GM12878 (cell line): ENCODE measurements around the gene TOGARAM1. TPM values are rescaled to one million over a fixed set of nuclear protein-coding genes. Genes with fewer than 3 reads are reported as not detected.

Experiments used
- ATAC-seq: fragments of 200-7000 bp; cut with Tn5 transposase; 3 replicates; pipeline ENCODE4 v1.9.1; 2020; ENCODE audit warnings: mild to moderate bottlenecking, moderate library complexity
- BruUV-seq: library from RNA; stranded (reverse); fragments of 400-500 nt; replicated peaks from 2 replicates; lab custom pipeline; 2021; lab: Mats Ljungman, UMichigan
- CTCF ChIA-PET: fragments of 300-600 bp; sonication (Branson Sonifier 250); formaldehyde crosslinking; extraction: SDS; loops from one replicate; lab custom pipeline; 2021; ENCODE audit warnings: inconsistent platforms; lab: Yijun Ruan, JAX
- POLR2A ChIA-PET: fragments of 350-600 bp; formaldehyde crosslinking; extraction: SDS; loops from one replicate; lab custom pipeline; 2021; ENCODE audit warnings: inconsistent platforms; lab: Charles Lee
- RAD21 ChIA-PET: fragments of 300-600 bp; sonication (Branson Sonifier 250); formaldehyde crosslinking; loops from one replicate; lab custom pipeline; 2023; ENCODE audit warnings: antibody characterized with exemption; ENCODE audit not compliant: unreplicated experiment; lab: Charles Lee
- SMC1A ChIA-PET: fragments of 300-600 bp; sonication (Branson Sonifier 250); formaldehyde crosslinking; loops from one replicate; lab custom pipeline; 2023; ENCODE audit not compliant: unreplicated experiment, uncharacterized antibody; lab: Charles Lee
- DNase-seq: peaks from one replicate; pipeline ENCODE4 v3.0.0-alpha.2; 2011; ENCODE audit warnings: low read depth, low spot score
- FAIRE-seq: peaks from 3 replicates; lab custom pipeline; 2011; peaks lifted over from hg19 to GRCh38; lab: Jason Lieb, UNC
- H2AFZ ChIP-seq: 2 replicates; pipeline ENCODE4 v1.6.0; 2011; ENCODE audit warnings: low read depth, low read length, control low read depth; ENCODE audit not compliant: control insufficient read depth
- H3K27ac ChIP-seq: 2 replicates; pipeline ENCODE4 v1.5.1; 2011; ENCODE audit warnings: control low read depth; ENCODE audit not compliant: control insufficient read depth, insufficient read depth
- H3K27me3 ChIP-seq, 2 experiments: replicated peaks in 1 of 2; 2 replicates each; pipeline versions ENCODE4 v1.6.0 to v1.6.1; 2011; ENCODE audit warnings: low read length in 1 of 2; ENCODE audit not compliant: control insufficient read depth in 2 of 2, insufficient read depth in 2 of 2
- H3K36me3 ChIP-seq, 2 experiments: 2 replicates each; pipeline ENCODE4 v1.5.1; 2011; ENCODE audit warnings: low read length in 1 of 2; ENCODE audit not compliant: control insufficient read depth in 2 of 2, insufficient read depth in 2 of 2
- H3K4me1 ChIP-seq: 2 replicates; pipeline ENCODE4 v1.6.1; 2011; ENCODE audit warnings: mild to moderate bottlenecking, low read length, moderate library complexity, mixed read lengths; ENCODE audit not compliant: control insufficient read depth, insufficient read depth
- H3K4me2 ChIP-seq: 2 replicates; pipeline ENCODE4 v1.6.0; 2011; ENCODE audit warnings: control low read depth; ENCODE audit not compliant: control insufficient read depth, insufficient read depth
- H3K4me3 ChIP-seq: fragments of 200-600 bp; sonication (generic); 2 replicates; pipeline ENCODE4 v1.5.1; 2016
- H3K79me2 ChIP-seq: 2 replicates; pipeline ENCODE4 v1.6.0; 2011; ENCODE audit warnings: low read length; ENCODE audit not compliant: control insufficient read depth, insufficient read depth
- H3K9ac ChIP-seq: 2 replicates; pipeline ENCODE4 v1.8.0; 2011; ENCODE audit warnings: low read length, control low read depth, mixed read lengths; ENCODE audit not compliant: control insufficient read depth, insufficient read depth
- H3K9me3 ChIP-seq: replicated peaks from 3 replicates; pipeline ENCODE4 v1.5.1; 2011; ENCODE audit warnings: mild to moderate bottlenecking, low read length; ENCODE audit not compliant: control insufficient read depth, insufficient read depth
- H4K20me1 ChIP-seq: 2 replicates; pipeline ENCODE4 v1.6.0; 2011; ENCODE audit not compliant: control insufficient read depth, insufficient read depth
- E2F8 ChIP-seq: fragments of 450-650 bp; IDR thresholded peaks from 2 replicates; pipeline ENCODE4 v1.6.1; 2018; ENCODE audit warnings: mild to moderate bottlenecking, low read depth, moderate library complexity; ENCODE audit not compliant: partially characterized antibody
- HDAC2 ChIP-seq: fragments of 200-600 bp; sonication (generic); IDR thresholded peaks from 2 replicates; pipeline ENCODE4 v1.6.1; 2017
- IRF5 ChIP-seq: fragments of 450-650 bp; IDR thresholded peaks from 2 replicates; pipeline ENCODE4 v1.6.1; 2017; ENCODE audit warnings: borderline replicate concordance
- MAX ChIP-seq: IDR thresholded peaks from 2 replicates; pipeline ENCODE4 v1.6.1; 2012; ENCODE audit warnings: low read depth, low read length, improper control_type of control experiment
- NKRF ChIP-seq: fragments of 450-650 bp; conservative IDR thresholded peaks from 2 replicates; pipeline ENCODE4 v1.6.1; 2017; ENCODE audit warnings: mild to moderate bottlenecking, moderate library complexity
- RAD21 ChIP-seq: IDR thresholded peaks from 2 replicates; pipeline ENCODE4 v1.6.1; 2011; ENCODE audit warnings: mild to moderate bottlenecking, low read depth, low read length, moderate library complexity; ENCODE audit not compliant: insufficient read depth
- USF1 ChIP-seq: IDR thresholded peaks from 2 replicates; pipeline ENCODE4 v1.6.1; 2011; ENCODE audit warnings: borderline replicate concordance, low read depth, mild to moderate bottlenecking, moderate library complexity, mixed read lengths, low read length; ENCODE audit not compliant: insufficient read depth; ENCODE audit errors: extremely low read length
- YY1 ChIP-seq: IDR thresholded peaks from 2 replicates; pipeline ENCODE4 v1.6.1; 2011; ENCODE audit warnings: low read depth, mild to moderate bottlenecking, low read length
- ZBTB4 ChIP-seq: fragments of 450-650 bp; formaldehyde crosslinking; IDR thresholded peaks from 2 replicates; pipeline ENCODE4 v1.4.0; 2022; ENCODE audit warnings: mild to moderate bottlenecking, moderate library complexity
- ZNF274 ChIP-seq: IDR thresholded peaks from one replicate; pipeline ENCODE4 v1.8.0; 2011; ENCODE audit not compliant: insufficient read length, insufficient read depth
- ZNF384 ChIP-seq: IDR thresholded peaks from 2 replicates; pipeline ENCODE4 v1.6.1; 2012; ENCODE audit warnings: low read depth, mild to moderate bottlenecking, low read length, improper control_type of control experiment, borderline replicate concordance
- ZSCAN29 ChIP-seq: fragments of 450-650 bp; IDR thresholded peaks from 2 replicates; pipeline ENCODE4 v1.6.1; 2017; ENCODE audit warnings: mild to moderate bottlenecking, moderate library complexity
- WGBS: methylation state at CpG from one replicate; pipeline ENCODE4 v1.1.6; 2016; ENCODE audit warnings: low lambda C conversion rate; ENCODE audit not compliant: insufficient replicate concordance, insufficient coverage; ENCODE audit errors: missing lambda C conversion rate; 5-methylcytosine and 5-hydroxymethylcytosine counted together
- in situ Hi-C: fragments of 300-500 bp; cut with MboI; formaldehyde crosslinking; loops from 9 replicates; pipeline ENCODE4 v1.14.3; 2018; ENCODE audit warnings: mixed read lengths
- intact Hi-C: fragments of 100-400 bp; cut with micrococcal nuclease; formaldehyde crosslinking; loops from one replicate; pipeline ENCODE4 v1.14.2; 2022; ENCODE audit not compliant: unreplicated experiment
- polyA plus RNA-seq, 11 experiments: library from polyadenylated mRNA; depleted of rRNA in 4 of 11; unstranded in 6 of 11; stranded (reverse) in 5 of 11; fragments of >200 nt; fragmentation: Nextera tagmentation in 4 of 11; fragmentation: Illumina TruSeq in 1 of 11; extraction: Ambion mirVana in 4 of 11; extraction: Trizol in 1 of 11; gene quantifications; 1 replicate in 1 of 11; 2 replicates in 10 of 11; pipeline versions ENCODE4 v1.2.1 to v1.2.3, GENCODE V29; 2011 to 2016; ENCODE audit warnings: inconsistent platforms in 2 of 11, missing spikeins in 2 of 11, low read depth in 1 of 11
- total RNA-seq, 4 experiments: library from RNA; depleted of rRNA in 3 of 4; stranded (reverse); fragments of >200 nt in 3 of 4; fragmentation: Illumina TruSeq in 1 of 4; extraction: Trizol in 1 of 4; gene quantifications; 2 replicates each; pipeline versions ENCODE4 v1.2.1 to v1.2.3, GENCODE V29; 2013 to 2021

TOGARAM1 gene
- total and polyA plus RNA-seq, 10 of the 15 experiments (the other 5 are each of a cell fraction or from before 2014, with no cell fraction given), result 2.1 to 14.4 (median 7.2) TPM

- Histone ChIP-seq H3K36me3 (peaks cover 0 to 15% of the 10 kb centered on the region in 2 experiments; a peak in 2 of 4 replicates), H3K27ac (no peak overlapping the region), H3K4me3 (no peak overlapping the region), H3K9me3 (no peaks in the 10 kb centered on the region; the same call in 2 of the 3 replicates), H3K27me3 (no peaks in the 10 kb centered on the region), H3K79me2 (no peaks in the 10 kb centered on the region), H2AFZ (no peak overlapping the region), H3K4me2 (no peak overlapping the region), H3K4me1 (no peaks in the 10 kb centered on the region), H3K9ac (no peak overlapping the region), H4K20me1 (no peaks in the 10 kb centered on the region)
- in situ Hi-C loops, result no loop called here
- FAIRE-seq (no peak), DNase-seq (no peak), ATAC-seq (no peak)
- ChIA-PET CTCF (no interaction called here), RAD21 (no interaction called here), POLR2A (no interaction called here), SMC1A (interaction anchor here (1.2 kb wide), 1 partner anchor 12 kb away, joined by 4 read pairs; no protein-coding TSS in a partner anchor)
- BruUV-seq, result no TSS peak
- 100% methylated on average over 2 of the region's 2 CpGs for WGBS
- intact Hi-C loops, result no loop called here
- TF ChIP-seq NKRF (no peak), ZNF384 (no peak), E2F8 (no peak), ZBTB4 (CRISPR knock-in tag) (no peak), MAX (no peak), HDAC2 (no peak), IRF5 (no peak), ZSCAN29 (no peak), USF1 (no peak), YY1 (no peak), ZNF274 (no peak), RAD21 (no peak)
These were observed 24.4 kb upstream of the TOGARAM1 start for GRCh38 chr14:44937547-44937946.
